ENCODE results near the gene C16orf96.

C16orf96 gene

GRCh38 chr16:4513086-4513860, 42.9 kb upstream of the C16orf96 start:
- Histone ChIP-seq H3K9ac (ENCODE audit: low read length) (no peak overlapping the region), H4K20me1 (ENCODE audit: low read depth, low read length) (no peaks in the 10 kb centered on the region), H3K9me3 (ENCODE audit: insufficient read depth, low read length) (no peaks in the 10 kb centered on the region), H3K36me3 (ENCODE audit: low read length) (no peaks in the 10 kb centered on the region), H3K4me3 (ENCODE audit: insufficient read depth, low read length, poor library complexity, severe bottlenecking) (no peak overlapping the region), H3K27ac (ENCODE audit: low read depth, low read length) (no peak overlapping the region), H3F3A (ENCODE audit: insufficient read depth) (peaks cover 10% of the 10 kb centered on the region; the same call in 1 of the 2 replicates), H3K9me2 (replicated peaks; ENCODE audit: insufficient read depth, low read length) (no peaks in the 10 kb centered on the region), H2AFZ (ENCODE audit: low read depth, low read length, severe bottlenecking) (no peak overlapping the region), H3K4me2 (ENCODE audit: low read depth, low read length, poor library complexity, severe bottlenecking) (no peak overlapping the region), H3K27me3 (ENCODE audit: low read length) (no peaks in the 10 kb centered on the region), H3K79me2 (ENCODE audit: insufficient read depth, low read length) (no peaks in the 10 kb centered on the region)
- TF ChIP-seq EZH2phosphoT487 (conservative IDR thresholded peaks at IDR 0.05; ENCODE audit: low read length): no peak
- TF ChIP-seq CTCF (IDR thresholded peaks at IDR 0.05; ENCODE audit: insufficient read depth, low read length, poor library complexity, severe bottlenecking): no peak

- TF ChIP-seq CTCF (IDR thresholded peaks at IDR 0.05; ENCODE audit: insufficient read depth, low read length, poor library complexity, severe bottlenecking) (no peak), EZH2phosphoT487 (conservative IDR thresholded peaks at IDR 0.05; ENCODE audit: low read length) (no peak)
- no peaks in the 10 kb centered on the region for H3K9me2 ChIP-seq (replicated peaks; ENCODE audit: insufficient read depth, low read length)
- H3K9me3 ChIP-seq (ENCODE audit: insufficient read depth, low read length): no peaks in the 10 kb centered on the region
- no peaks in the 10 kb centered on the region for H3K36me3 ChIP-seq (ENCODE audit: low read length)
- no peak overlapping the region for H3K4me2 ChIP-seq (ENCODE audit: low read depth, low read length, poor library complexity, severe bottlenecking)
- no peak overlapping the region for H3K27ac ChIP-seq (ENCODE audit: low read depth, low read length)
- no peak overlapping the region for H3K9ac ChIP-seq (ENCODE audit: low read length)
- no peak overlapping the region for H3K4me3 ChIP-seq (ENCODE audit: insufficient read depth, low read length, poor library complexity, severe bottlenecking)
- peaks cover 10% of the 10 kb centered on the region; the same call in 1 of the 2 replicates for H3F3A ChIP-seq (ENCODE audit: insufficient read depth)
- no peak overlapping the region for H2AFZ ChIP-seq (ENCODE audit: low read depth, low read length, severe bottlenecking)
- H3K79me2 ChIP-seq (ENCODE audit: insufficient read depth, low read length): no peaks in the 10 kb centered on the region
- H3K27me3 ChIP-seq (ENCODE audit: low read length): no peaks in the 10 kb centered on the region
- no peaks in the 10 kb centered on the region for H4K20me1 ChIP-seq (ENCODE audit: low read depth, low read length)
Measured at GRCh38 chr16:4513881-4514280, 42.3 kb upstream of the C16orf96 start.

- H3K9ac ChIP-seq (ENCODE audit: low read length): no peak overlapping the region
- H2AFZ ChIP-seq (ENCODE audit: low read depth, low read length, severe bottlenecking): no peak overlapping the region
- no peak overlapping the region for H3K27ac ChIP-seq (ENCODE audit: low read depth, low read length)
- TF ChIP-seq CTCF (IDR thresholded peaks at IDR 0.05; ENCODE audit: insufficient read depth, low read length, poor library complexity, severe bottlenecking): no peak
- no peak for TF ChIP-seq EZH2phosphoT487 (conservative IDR thresholded peaks at IDR 0.05; ENCODE audit: low read length)
- no peaks in the 10 kb centered on the region for H4K20me1 ChIP-seq (ENCODE audit: low read depth, low read length)
- no peaks in the 10 kb centered on the region for H3K27me3 ChIP-seq (ENCODE audit: low read length)
- H3F3A ChIP-seq (ENCODE audit: insufficient read depth): peaks cover 10% of the 10 kb centered on the region; the same call in 1 of the 2 replicates
- no peak overlapping the region for H3K4me2 ChIP-seq (ENCODE audit: low read depth, low read length, poor library complexity, severe bottlenecking)
- H3K4me3 ChIP-seq (ENCODE audit: insufficient read depth, low read length, poor library complexity, severe bottlenecking): no peak overlapping the region
- no peaks in the 10 kb centered on the region for H3K36me3 ChIP-seq (ENCODE audit: low read length)
- no peaks in the 10 kb centered on the region for H3K9me2 ChIP-seq (replicated peaks; ENCODE audit: insufficient read depth, low read length)
- H3K79me2 ChIP-seq (ENCODE audit: insufficient read depth, low read length): no peaks in the 10 kb centered on the region
- no peaks in the 10 kb centered on the region for H3K9me3 ChIP-seq (ENCODE audit: insufficient read depth, low read length)
Measured at GRCh38 chr16:4514606-4515005, 41.5 kb upstream of the C16orf96 start.

All from SU-DHL-6 (cell line).